Activated CD4-positive, alpha-beta T cell treated with anti-CD3 and anti-CD28 coated beads for 24 hours (primary cell): ENCODE measurements around the gene PARP14.

Source experiments
- DNase-seq, 2 donors: peaks; one replicate each; pipeline ENCODE4 v3.0.0-alpha.2; 2020; ENCODE audit warnings: low read depth in 2 of 2

The PARP14 gene

GRCh38 chr3:122767540-122768372, 87.1 kb downstream of the PARP14 start:
- DNase-seq, result no peak

GRCh38 chr3:122770521-122771202, 90.0 kb downstream of the PARP14 start:
- DNase-seq, result no peak

- DNase-seq, result no peak
Measured at GRCh38 chr3:122772827-122773226, 92.2 kb downstream of the PARP14 start.

GRCh38 chr3:122773944-122774509, 93.4 kb downstream of the PARP14 start:
- no peak for DNase-seq

GRCh38 chr3:122774564-122774963, 93.9 kb downstream of the PARP14 start:
- DNase-seq, result no peak

- no peak for DNase-seq
Measured at GRCh38 chr3:122776675-122777468, 96.2 kb downstream of the PARP14 start.

- no peak for DNase-seq
Measured at GRCh38 chr3:122777563-122777962, 96.9 kb downstream of the PARP14 start.
